Endothelial cell of umbilical vein (primary cell): ENCODE results near the gene FAM186B. TPM values are rescaled to one million over a fixed set of nuclear protein-coding genes. Genes with fewer than 3 reads are reported as not detected.

Experiments
- BruUV-seq: library from RNA; stranded (reverse); fragments of 400-500 nt; replicated peaks from 2 replicates; lab custom pipeline; 2021; lab: Mats Ljungman, UMichigan
- CTCF ChIA-PET: fragments of 300-600, 350-600 bp; sonication (Branson Sonifier 250); formaldehyde crosslinking; loops from one replicate; lab custom pipeline; 2021; ENCODE audit warnings: antibody characterized with exemption, inconsistent platforms; lab: Charles Lee
- POLR2A ChIA-PET: fragments of 300-600, 350-600 bp; sonication (Branson Sonifier 250); formaldehyde crosslinking; loops from one replicate; lab custom pipeline; 2021; ENCODE audit warnings: antibody characterized with exemption, inconsistent platforms; lab: Charles Lee
- DNase-seq: peaks from one replicate; pipeline ENCODE4 v3.0.0-alpha.2; 2011; ENCODE audit warnings: low read depth, low spot score
- FAIRE-seq: peaks from 2 replicates; lab custom pipeline; 2011; peaks lifted over from hg19 to GRCh38; lab: Jason Lieb, UNC
- H2AFZ ChIP-seq: 2 replicates; pipeline ENCODE4 v1.6.0; 2012; ENCODE audit warnings: low read depth, low read length, control low read depth, inconsistent platforms
- H3K27ac ChIP-seq: 2 replicates; pipeline ENCODE4 v1.5.1; 2011; ENCODE audit warnings: low read depth, mild to moderate bottlenecking, control low read depth, low read length, moderate library complexity; ENCODE audit not compliant: insufficient read depth
- H3K27me3 ChIP-seq, 2 experiments: 2 replicates each; pipeline versions ENCODE4 v1.6.0 to v1.6.1; 2011; ENCODE audit warnings: low read length in 2 of 2, mixed read lengths in 1 of 2; ENCODE audit not compliant: control insufficient read depth in 2 of 2, insufficient read depth in 2 of 2
- H3K36me3 ChIP-seq, 2 experiments: 2 replicates in 1 of 2; 3 replicates in 1 of 2; pipeline ENCODE4 v1.5.1; 2011; ENCODE audit warnings: low read length in 2 of 2, mild to moderate bottlenecking in 1 of 2, moderate library complexity in 1 of 2; ENCODE audit not compliant: control insufficient read depth in 2 of 2, insufficient read depth in 2 of 2; ENCODE audit errors: extremely low read depth in 1 of 2
- H3K4me1 ChIP-seq: 3 replicates; pipeline ENCODE4 v1.5.1; 2011; ENCODE audit warnings: mild to moderate bottlenecking, low read length; ENCODE audit not compliant: control insufficient read depth, insufficient read depth; ENCODE audit errors: extremely low read depth
- H3K4me2 ChIP-seq: 2 replicates; pipeline ENCODE4 v1.6.1; 2011; ENCODE audit warnings: low read length, control low read depth, mixed read lengths; ENCODE audit not compliant: insufficient read depth
- H3K4me3 ChIP-seq, 3 experiments: fragments of 200-600 bp in 1 of 3; sonication (generic), shearing (Covaris generic) in 1 of 3; replicated peaks in 1 of 3; 2 replicates each; pipeline ENCODE4 v1.5.1; 2011 to 2016; ENCODE audit warnings: control low read depth in 3 of 3, low read length in 3 of 3, mild to moderate bottlenecking in 2 of 3, inconsistent platforms in 1 of 3, low read depth in 1 of 3, moderate library complexity in 1 of 3; ENCODE audit not compliant: insufficient read depth in 1 of 3
- H3K79me2 ChIP-seq: 2 replicates; pipeline ENCODE4 v1.6.0; 2012; ENCODE audit warnings: low read length, inconsistent platforms; ENCODE audit not compliant: control insufficient read depth, insufficient read depth
- H3K9ac ChIP-seq: replicated peaks from 2 replicates; pipeline ENCODE3; 2011; ENCODE audit warnings: low read length, control low read depth; ENCODE audit not compliant: insufficient read depth; ENCODE audit errors: extremely low read depth
- H3K9me1 ChIP-seq: replicated peaks from 3 replicates; pipeline ENCODE4 v1.6.0; 2011; ENCODE audit warnings: mild to moderate bottlenecking, low read length; ENCODE audit not compliant: control insufficient read depth, insufficient read depth; ENCODE audit errors: extremely low read depth
- H3K9me3 ChIP-seq: replicated peaks from 2 replicates; pipeline ENCODE4 v1.5.1; 2012; ENCODE audit warnings: low read length, inconsistent platforms; ENCODE audit not compliant: control insufficient read depth, insufficient read depth
- H4K20me1 ChIP-seq: replicated peaks from 2 replicates; pipeline ENCODE3; 2011; ENCODE audit warnings: mild to moderate bottlenecking, low read length; ENCODE audit not compliant: control insufficient read depth, insufficient read depth; ENCODE audit errors: extremely low read depth
- EZH2 ChIP-seq: IDR thresholded peaks from 2 replicates; pipeline ENCODE4 v1.6.1; 2012; ENCODE audit warnings: borderline replicate concordance, low read depth, mild to moderate bottlenecking, moderate library complexity, low read length, inconsistent platforms; ENCODE audit not compliant: severe bottlenecking
- FOS ChIP-seq: IDR thresholded peaks from 2 replicates; pipeline ENCODE4 v1.6.1; 2011; ENCODE audit warnings: mild to moderate bottlenecking, low read length, moderate library complexity, borderline replicate concordance; ENCODE audit not compliant: insufficient read depth
- JUN ChIP-seq: IDR thresholded peaks from 2 replicates; pipeline ENCODE4 v1.6.1; 2011; ENCODE audit warnings: borderline replicate concordance, low read depth; ENCODE audit not compliant: insufficient read length, insufficient read depth
- MYC ChIP-seq: IDR thresholded peaks from one replicate; pipeline ENCODE4 v1.6.1; 2011; ENCODE audit warnings: mild to moderate bottlenecking, low read depth, low read length
- POLR2A ChIP-seq: IDR thresholded peaks from 2 replicates; pipeline ENCODE4 v1.6.1; 2012; ENCODE audit warnings: low read depth, mild to moderate bottlenecking, control low read depth, low read length
- POLR2AphosphoS5 ChIP-seq: IDR thresholded peaks from 2 replicates; pipeline ENCODE4 v1.6.1; 2012; ENCODE audit warnings: low read depth, mild to moderate bottlenecking, control low read depth, low read length, moderate library complexity; ENCODE audit not compliant: insufficient read depth
- dilution Hi-C: fragments of 300-500 bp; cut with MboI; formaldehyde crosslinking; loops from one replicate; pipeline ENCODE4 v1.15.0; 2019; ENCODE audit warnings: low sequenced_read_pairs; ENCODE audit not compliant: extremely low pct_ligation_motif_present
- intact Hi-C: fragments of 100-400 bp; cut with micrococcal nuclease; formaldehyde crosslinking; loops from one replicate; pipeline ENCODE4 v1.10.0; 2022
- polyA plus RNA-seq, 4 experiments: library from polyadenylated mRNA; depleted of rRNA in 3 of 4; stranded (reverse) in 3 of 4; unstranded in 1 of 4; fragments of >200 nt; gene quantifications; 2 replicates each; pipeline versions ENCODE4 v1.2.1 to v1.2.3, GENCODE V29; 2011 to 2012; ENCODE audit warnings: missing spikeins in 1 of 4
- total RNA-seq: library from RNA; stranded (reverse); gene quantifications from 2 replicates; pipeline ENCODE4 v1.2.3, GENCODE V29; 2021
- TF ChIP-seq, protein P1 (sequence below), 2 donors: IDR thresholded peaks; 1 replicate in 1 of 2; 2 replicates in 1 of 2; pipeline ENCODE4 v1.5.1; 2011; ENCODE audit warnings: low read length in 2 of 2, mild to moderate bottlenecking in 2 of 2, moderate library complexity in 2 of 2, control low read depth in 1 of 2, inconsistent platforms in 1 of 2, low read depth in 1 of 2; ENCODE audit not compliant: insufficient read depth in 1 of 2; ENCODE audit errors: extremely low read depth in 1 of 2
- TF ChIP-seq, protein P2 (sequence below): IDR thresholded peaks from 2 replicates; pipeline ENCODE4 v1.6.1; 2011; ENCODE audit not compliant: insufficient read depth, insufficient read length

FAM186B gene
- total and polyA plus RNA-seq, 2 donors (not counting 3 experiments of a cell fraction or from before 2014, with no cell fraction given), result 0.10 to 0.33 TPM

- Histone ChIP-seq H3K4me1 (peaks cover 13% of the 10 kb centered on the region), H3K27me3 (peaks cover 6 to 21% of the 10 kb centered on the region in 2 experiments)
These were observed 13.1 kb upstream of the FAM186B start for GRCh38 chr12:49618576-49618975.

DNA sequence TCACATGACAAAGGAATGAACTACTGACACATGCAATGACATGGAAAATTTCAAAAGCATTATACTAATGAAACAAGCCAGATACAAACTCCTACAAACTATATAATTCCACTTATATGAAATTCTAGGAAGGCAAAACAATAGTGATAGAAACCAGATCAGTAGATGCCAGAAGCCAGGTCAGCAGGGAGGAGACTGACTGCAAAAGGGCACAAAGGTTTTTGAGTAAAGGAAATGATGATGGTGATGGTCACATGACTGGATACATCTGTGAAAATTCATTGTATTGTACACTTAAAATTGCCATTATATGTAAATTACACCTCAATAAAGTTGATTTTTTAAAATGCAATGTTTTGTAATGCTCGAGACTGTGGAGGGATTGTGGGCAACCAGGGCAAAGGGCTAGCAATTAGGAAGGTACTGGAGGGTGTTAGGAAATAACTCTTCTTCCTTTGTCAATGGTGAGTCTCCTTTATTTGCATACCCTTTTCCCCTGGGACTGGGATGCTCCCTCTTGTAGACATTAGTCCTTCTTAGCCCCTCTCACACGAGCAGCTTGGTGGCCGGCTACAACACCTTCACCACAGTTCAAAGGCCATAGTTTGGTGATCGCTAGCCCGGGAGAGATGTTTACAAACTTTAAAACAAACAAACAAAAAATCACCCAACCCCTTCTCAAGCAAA lies 11.2 kb upstream of the FAM186B start:
- FAIRE-seq (no peak), DNase-seq (no peak)
- Histone ChIP-seq H3K4me1 (peaks cover 2% of the 10 kb centered on the region), H2AFZ (no peak overlapping the region), H3K79me2 (no peaks in the 10 kb centered on the region), H4K20me1 (no peaks in the 10 kb centered on the region), H3K27me3 (peaks cover 6 to 21% of the 10 kb centered on the region in 2 experiments), H3K4me3 (no peak overlapping the region), H3K9ac (no peak overlapping the region), H3K9me3 (no peaks in the 10 kb centered on the region), H3K9me1 (no peaks in the 10 kb centered on the region), H3K27ac (no peak overlapping the region), H3K4me2 (no peak overlapping the region), H3K36me3 (no peaks in the 10 kb centered on the region)
- intact Hi-C loops, result no loop called here
- ChIA-PET CTCF (no interaction called here), POLR2A (no interaction called here)
- no TSS peak for BruUV-seq
- dilution Hi-C loops, result no loop called here
- TF ChIP-seq FOS (no peak), MYC (no peak), JUN (no peak), EZH2 (no peak), POLR2AphosphoS5 (no peak)
- TF ChIP-seq, protein P1, sequence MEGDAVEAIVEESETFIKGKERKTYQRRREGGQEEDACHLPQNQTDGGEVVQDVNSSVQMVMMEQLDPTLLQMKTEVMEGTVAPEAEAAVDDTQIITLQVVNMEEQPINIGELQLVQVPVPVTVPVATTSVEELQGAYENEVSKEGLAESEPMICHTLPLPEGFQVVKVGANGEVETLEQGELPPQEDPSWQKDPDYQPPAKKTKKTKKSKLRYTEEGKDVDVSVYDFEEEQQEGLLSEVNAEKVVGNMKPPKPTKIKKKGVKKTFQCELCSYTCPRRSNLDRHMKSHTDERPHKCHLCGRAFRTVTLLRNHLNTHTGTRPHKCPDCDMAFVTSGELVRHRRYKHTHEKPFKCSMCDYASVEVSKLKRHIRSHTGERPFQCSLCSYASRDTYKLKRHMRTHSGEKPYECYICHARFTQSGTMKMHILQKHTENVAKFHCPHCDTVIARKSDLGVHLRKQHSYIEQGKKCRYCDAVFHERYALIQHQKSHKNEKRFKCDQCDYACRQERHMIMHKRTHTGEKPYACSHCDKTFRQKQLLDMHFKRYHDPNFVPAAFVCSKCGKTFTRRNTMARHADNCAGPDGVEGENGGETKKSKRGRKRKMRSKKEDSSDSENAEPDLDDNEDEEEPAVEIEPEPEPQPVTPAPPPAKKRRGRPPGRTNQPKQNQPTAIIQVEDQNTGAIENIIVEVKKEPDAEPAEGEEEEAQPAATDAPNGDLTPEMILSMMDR (IDR thresholded peaks at IDR 0.05; ENCODE audit: extremely low read depth in 1 of 2, insufficient read depth in 1 of 2, low read depth in 1 of 2, low read length in 2 of 2), result no peak
- TF ChIP-seq, protein P2, sequence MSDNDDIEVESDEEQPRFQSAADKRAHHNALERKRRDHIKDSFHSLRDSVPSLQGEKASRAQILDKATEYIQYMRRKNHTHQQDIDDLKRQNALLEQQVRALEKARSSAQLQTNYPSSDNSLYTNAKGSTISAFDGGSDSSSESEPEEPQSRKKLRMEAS, result no peak

More at GRCh38 chr12:49618576-49618975, 13.1 kb upstream of the FAM186B start:
- no peak for DNase-seq
- Histone ChIP-seq H3K79me2 (no peaks in the 10 kb centered on the region), H3K4me3 (no peak overlapping the region), H3K4me2 (no peak overlapping the region), H3K9me3 (no peaks in the 10 kb centered on the region), H2AFZ (no peak overlapping the region), H3K36me3 (no peaks in the 10 kb centered on the region), H3K9ac (no peak overlapping the region), H4K20me1 (no peaks in the 10 kb centered on the region), H3K9me1 (no peaks in the 10 kb centered on the region), H3K27ac (no peak overlapping the region)
- no peak for FAIRE-seq
- no TSS peak for BruUV-seq
- dilution Hi-C loops (no loop called here), intact Hi-C loops (no loop called here)
- ChIA-PET CTCF (interaction anchor here (1.5 to 2.2 kb wide), 3 partner anchors 38 to 287 kb away, joined by 4 to 7 read pairs (median 5); no protein-coding TSS in a partner anchor), POLR2A (no interaction called here)
- TF ChIP-seq MYC (no peak), POLR2A (no peak), JUN (no peak), FOS (no peak)
- TF ChIP-seq, protein P2, result no peak
